ENCODE measurements around the gene G6PC1.

GRCh38 chr17:42894283-42895184 is 6.1 kb upstream of the G6PC1 start:
- peak; percentile 67; the same call in 1 of the 2 replicates for TF ChIP-seq FOXJ3 (CRISPR knock-in tag; IDR thresholded peaks at IDR 0.05; ENCODE audit: borderline replicate concordance)
- no peak for TF ChIP-seq ZBTB8A (CRISPR knock-in tag; IDR thresholded peaks at IDR 0.05; ENCODE audit: borderline replicate concordance, low read depth)
- TF ChIP-seq CTCF (CRISPR knock-in tag; IDR thresholded peaks at IDR 0.05), result no peak
- TF ChIP-seq ZNF781 (CRISPR knock-in tag; IDR thresholded peaks at IDR 0.05; ENCODE audit: borderline replicate concordance, not compliant biosample characterization), result no peak
- no peak; the same call in 1 of the 2 replicates for TF ChIP-seq SMC3 (IDR thresholded peaks at IDR 0.05; ENCODE audit: low read length)
- TF ChIP-seq FOXK2 (IDR thresholded peaks at IDR 0.05), result peak; percentile 72

Measured in HepG2 (cell line).